IMR-90 (cell line): ENCODE results near the gene PCCA.

Experiments used
- BHLHE40 ChIP-seq: fragments of 150-350 bp; IDR thresholded peaks from 2 replicates; pipeline ENCODE4 v1.6.1; 2016; ENCODE audit warnings: mild to moderate bottlenecking, low read depth, low read length
- CEBPB ChIP-seq: IDR thresholded peaks from 2 replicates; pipeline ENCODE4 v1.6.1; 2012; ENCODE audit warnings: low read depth, low read length, improper control_type of control experiment
- CTCF ChIP-seq: conservative IDR thresholded peaks from 2 replicates; pipeline ENCODE4 v1.5.1; 2012; ENCODE audit warnings: mild to moderate bottlenecking, low read depth, low read length, improper control_type of control experiment
- MAFK ChIP-seq: IDR thresholded peaks from 2 replicates; pipeline ENCODE4 v1.6.1; 2012; ENCODE audit warnings: low read depth, low read length, improper control_type of control experiment
- MXI1 ChIP-seq: IDR thresholded peaks from 2 replicates; pipeline ENCODE4 v1.6.1; 2012; ENCODE audit warnings: low read depth, mild to moderate bottlenecking, low read length, moderate library complexity, borderline replicate concordance
- NFE2L2 ChIP-seq: fragments of 150-350 bp; IDR thresholded peaks from 2 replicates; pipeline ENCODE4 v1.6.1; 2016; ENCODE audit warnings: low read depth, mild to moderate bottlenecking, low read length
- POLR2A ChIP-seq: IDR thresholded peaks from 2 replicates; pipeline ENCODE4 v1.6.1; 2012; ENCODE audit warnings: mild to moderate bottlenecking, low read depth, low read length
- RCOR1 ChIP-seq: IDR thresholded peaks from 2 replicates; pipeline ENCODE4 v1.6.1; 2012; ENCODE audit warnings: mild to moderate bottlenecking, low read length, improper control_type of control experiment; ENCODE audit not compliant: insufficient replicate concordance
- USF2 ChIP-seq: fragments of 150-350 bp; IDR thresholded peaks from 2 replicates; pipeline ENCODE4 v1.6.1; 2017; ENCODE audit warnings: mild to moderate bottlenecking, antibody characterized with exemption, low read length, low read depth

GRCh38 chr13:100363285-100363711 is 274.4 kb downstream of the PCCA start:
- TF ChIP-seq POLR2A (no peak), CEBPB (0 out of 2 replicates have a peak, but pooled peaks have one; percentile 5), RCOR1 (no peak), NFE2L2 (no peak), CTCF (no peak), MAFK (no peak), MXI1 (no peak), USF2 (no peak), BHLHE40 (no peak)
